Spleen (tissue), 13 donors: ENCODE measurements around the gene MC1R. TPM values are rescaled to one million over a fixed set of nuclear protein-coding genes. Genes with fewer than 3 reads are reported as not detected.
A peak's percentile ranks its signal among the peaks of the same experiment; 100 is the strongest.

Experiments
- DNase-seq: peaks from one replicate; pipeline ENCODE4 v3.0.0-alpha.2; 2020
- H3K27ac ChIP-seq, 8 donors: fragments of 200-600 bp; sonication (generic) in 7 of 8; 1 replicate in 4 of 8; 2 replicates in 4 of 8; pipeline versions ENCODE4 v1.5.0 to v1.8.0; 2016 to 2021; ENCODE audit warnings: inconsistent platforms in 4 of 8, mild to moderate bottlenecking in 4 of 8, moderate library complexity in 1 of 8
- H3K27me3 ChIP-seq, 7 donors: fragments of 200-600 bp; sonication (generic) in 6 of 7; replicated peaks in 1 of 7; 1 replicate in 4 of 7; 2 replicates in 3 of 7; pipeline versions ENCODE4 v1.5.0 to v1.8.0; 2016 to 2021; ENCODE audit warnings: inconsistent platforms in 3 of 7, mild to moderate bottlenecking in 1 of 7
- H3K36me3 ChIP-seq, 6 donors: fragments of 200-600 bp; sonication (generic) in 5 of 6; 1 replicate in 4 of 6; 2 replicates in 2 of 6; pipeline versions ENCODE4 v1.5.0 to v1.8.0; 2016 to 2021; ENCODE audit warnings: inconsistent platforms in 2 of 6
- H3K4me1 ChIP-seq, 6 donors: fragments of 200-600 bp; sonication (generic) in 5 of 6; 1 replicate in 3 of 6; 2 replicates in 3 of 6; pipeline versions ENCODE4 v1.5.0 to v1.8.0; 2016 to 2021; ENCODE audit warnings: inconsistent platforms in 3 of 6
- H3K4me3 ChIP-seq, 8 donors: fragments of 200-600 bp; sonication (generic) in 7 of 8; 1 replicate in 4 of 8; 2 replicates in 4 of 8; pipeline versions ENCODE4 v1.5.0 to v1.8.0; 2016 to 2021; ENCODE audit warnings: inconsistent platforms in 4 of 8, mild to moderate bottlenecking in 4 of 8, moderate library complexity in 2 of 8
- H3K9me3 ChIP-seq, 8 donors: fragments of 200-600 bp; sonication (generic) in 7 of 8; 1 replicate in 4 of 8; 2 replicates in 4 of 8; pipeline versions ENCODE4 v1.5.0 to v1.8.0; 2016 to 2021; ENCODE audit warnings: inconsistent platforms in 4 of 8
- POLR2A ChIP-seq, 3 donors: fragments of 450-650 bp; IDR thresholded peaks; one replicate each; pipeline ENCODE4 v1.5.1; 2017; ENCODE audit warnings: antibody characterized with exemption in 3 of 3, mild to moderate bottlenecking in 1 of 3
- POLR2AphosphoS5 ChIP-seq, 3 donors: sonication (generic); formaldehyde crosslinking; IDR thresholded peaks; one replicate each; pipeline ENCODE4 v1.5.1; 2017; ENCODE audit warnings: antibody characterized with exemption in 3 of 3
- WGBS, 5 donors: extraction: QIAGEN DNeasy Blood & Tissue Kit in 3 of 5; methylation state at CpG; one replicate each; pipeline versions ENCODE4 v1.1.5 to v1.1.7; 2013 to 2018; 5-methylcytosine and 5-hydroxymethylcytosine counted together
- intact Hi-C: fragments of 100-400 bp; cut with DNase I; formaldehyde crosslinking; loops from one replicate; pipeline ENCODE4 v1.15.0; 2023; ENCODE audit warnings: low total_unique reads
- long read RNA-seq, 2 donors: transcript quantifications; one replicate each; lab custom pipeline, GENCODE V29; 2026
- polyA plus RNA-seq, 3 donors: library from polyadenylated mRNA; stranded (reverse); fragments of 200-250 nt; gene quantifications; one replicate each; pipeline ENCODE4 v1.2.1, GENCODE V29; 2013
- total RNA-seq, 7 donors: library from RNA; depleted of rRNA in 3 of 7; stranded (reverse); fragments of >200 nt in 3 of 7; fragmentation: NEBNext Ultra II Directional in 4 of 7; extraction: Animal tissue kit (Norgen Biotek cat#: 25700) in 4 of 7; gene quantifications; one replicate each; pipeline versions ENCODE4 v1.1.0 to v1.2.1, GENCODE V29; 2016 to 2021
- TF ChIP-seq, protein P1 (sequence below), 11 experiments: fragments of 200-600 bp in 7 of 11; fragments of 450-650 bp in 4 of 11; sonication (generic) in 4 of 11; IDR thresholded peaks in 8 of 11; conservative IDR thresholded peaks in 3 of 11; 1 replicate in 7 of 11; 2 replicates in 4 of 11; pipeline versions ENCODE4 v1.4.0 to v1.8.0; 2016 to 2021; ENCODE audit warnings: antibody characterized with exemption in 11 of 11, inconsistent platforms in 4 of 11, mild to moderate bottlenecking in 1 of 11
- donor health status: healthy with polysubstance abuse.
- donor health status: DM: no; HTN: no; CAD: no; lungs with moderate emphysema.
- donor health status: DM: no; HTN: no; CAD: no.
- donor health status: Bipolar disorder and iron deficiency.
- donor health status: healthy.
- donor health status: DM: no; HTN: no; CAD: no.
- donor health status: DM: yes; HTN: yes; CAD: no.

Gene MC1R
- total RNA-seq (10 to 100 TPM in 1 of 7 donors, 1 to 10 TPM in 6; 3.0 to 12.5 (median 7.8) TPM), polyA plus RNA-seq (1 to 10 TPM; 2.4 to 3.2 (median 2.6) TPM)
- long read RNA-seq, donor 1, partial matches to known transcripts: 0 of 4 reads
- long read RNA-seq, donor 1, other reads (novel, unspliced or antisense): 0 of 4 reads
- long read RNA-seq, donor 2, partial matches to known transcripts: 0 of 1 reads
- long read RNA-seq, donor 2, other reads (novel, unspliced or antisense): 0 of 1 reads

DNA sequence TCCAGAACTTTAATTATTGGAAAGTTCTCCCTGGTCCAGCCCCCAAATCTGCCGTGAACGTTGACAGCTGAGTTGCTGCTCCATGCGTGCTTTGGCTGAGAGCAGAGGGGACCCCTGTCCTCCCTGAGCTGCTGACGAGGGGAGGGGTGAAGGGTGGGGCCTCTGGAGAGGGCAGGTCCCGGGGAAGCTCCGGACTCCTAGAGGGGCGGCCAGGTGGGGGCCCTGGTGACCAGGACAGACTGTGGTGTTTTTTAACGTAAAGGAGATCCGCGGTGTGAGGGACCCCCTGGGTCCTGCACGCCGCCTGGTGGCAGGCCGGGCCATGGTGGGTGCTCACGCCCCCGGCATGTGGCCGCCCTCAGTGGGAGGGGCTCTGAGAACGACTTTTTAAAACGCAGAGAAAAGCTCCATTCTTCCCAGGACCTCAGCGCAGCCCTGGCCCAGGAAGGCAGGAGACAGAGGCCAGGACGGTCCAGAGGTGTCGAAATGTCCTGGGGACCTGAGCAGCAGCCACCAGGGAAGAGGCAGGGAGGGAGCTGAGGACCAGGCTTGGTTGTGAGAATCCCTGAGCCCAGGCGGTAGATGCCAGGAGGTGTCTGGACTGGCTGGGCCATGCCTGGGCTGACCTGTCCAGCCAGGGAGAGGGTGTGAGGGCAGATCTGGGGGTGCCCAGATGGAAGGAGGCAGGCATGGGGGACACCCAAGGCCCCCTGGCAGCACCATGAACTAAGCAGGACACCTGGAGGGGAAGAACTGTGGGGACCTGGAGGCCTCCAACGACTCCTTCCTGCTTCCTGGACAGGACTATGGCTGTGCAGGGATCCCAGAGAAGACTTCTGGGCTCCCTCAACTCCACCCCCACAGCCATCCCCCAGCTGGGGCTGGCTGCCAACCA, at the start of gene MC1R:
MC1R (plus strand) TSS at position 410 of the 895 bp plus-strand sequence; CDS start at position 807, 397 bp downstream.
- Histone ChIP-seq H3K4me3 (peak within 1 kb of the TSS; percentile 9 to 64 (median 34)), H3K4me1 (peaks cover 33 to 69% (median 59%) of the 10 kb centered on the region in 6 donors), H3K9me3 (no peaks in the 10 kb centered on the region), H3K27me3 (peaks cover 0 to 66% (median 50%) of the 10 kb centered on the region in 7 donors), H3K27ac (peak within 1 kb of the TSS in 6 of 8 donors; percentile 19 to 69 (median 50)), H3K36me3 (peaks cover 0 to under 1% (median 0%) of the 10 kb centered on the region in 6 donors)
- no peak for TF ChIP-seq POLR2A (IDR thresholded peaks at IDR 0.05)
- TF ChIP-seq, protein P1, sequence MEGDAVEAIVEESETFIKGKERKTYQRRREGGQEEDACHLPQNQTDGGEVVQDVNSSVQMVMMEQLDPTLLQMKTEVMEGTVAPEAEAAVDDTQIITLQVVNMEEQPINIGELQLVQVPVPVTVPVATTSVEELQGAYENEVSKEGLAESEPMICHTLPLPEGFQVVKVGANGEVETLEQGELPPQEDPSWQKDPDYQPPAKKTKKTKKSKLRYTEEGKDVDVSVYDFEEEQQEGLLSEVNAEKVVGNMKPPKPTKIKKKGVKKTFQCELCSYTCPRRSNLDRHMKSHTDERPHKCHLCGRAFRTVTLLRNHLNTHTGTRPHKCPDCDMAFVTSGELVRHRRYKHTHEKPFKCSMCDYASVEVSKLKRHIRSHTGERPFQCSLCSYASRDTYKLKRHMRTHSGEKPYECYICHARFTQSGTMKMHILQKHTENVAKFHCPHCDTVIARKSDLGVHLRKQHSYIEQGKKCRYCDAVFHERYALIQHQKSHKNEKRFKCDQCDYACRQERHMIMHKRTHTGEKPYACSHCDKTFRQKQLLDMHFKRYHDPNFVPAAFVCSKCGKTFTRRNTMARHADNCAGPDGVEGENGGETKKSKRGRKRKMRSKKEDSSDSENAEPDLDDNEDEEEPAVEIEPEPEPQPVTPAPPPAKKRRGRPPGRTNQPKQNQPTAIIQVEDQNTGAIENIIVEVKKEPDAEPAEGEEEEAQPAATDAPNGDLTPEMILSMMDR (IDR thresholded peaks at IDR 0.05 in 8 of 11, conservative IDR thresholded peaks at IDR 0.05 in 3 of 11): peak in 7 of 11 experiments; percentile 32 to 64 (median 43)
- peak in 1 of 3 donors; percentile 21 for TF ChIP-seq POLR2AphosphoS5 (IDR thresholded peaks at IDR 0.05)
- 6 to 9% (median 8%) methylated on average over 17 to 23 of the region's 23 CpGs for WGBS, 5 donors
- intact Hi-C loops: no loop called here
- no peak for DNase-seq

DNA sequence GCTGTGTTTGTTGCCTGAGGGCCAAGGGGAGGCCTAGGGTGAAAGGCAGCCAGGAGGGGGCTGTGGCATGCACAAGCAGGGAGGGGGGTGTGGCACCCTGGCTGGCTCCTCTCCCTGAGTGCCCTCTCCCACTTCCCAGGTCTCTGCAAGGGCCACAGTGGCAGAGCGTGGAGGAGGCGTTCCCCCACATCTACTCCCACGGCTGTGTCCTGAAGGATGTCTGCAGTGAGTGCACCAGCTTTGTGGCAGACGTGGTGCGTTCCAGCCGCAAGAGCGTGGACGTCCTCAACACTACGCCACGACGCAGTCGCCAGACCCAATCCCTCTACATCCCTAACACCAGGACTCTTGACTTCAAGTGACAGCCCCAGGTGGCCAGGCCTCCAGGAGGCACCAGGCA, 48.8 kb upstream of the MC1R start:
- H3K4me3 ChIP-seq: no peak overlapping the region

GRCh38 chr16:89870440-89870839, 48.2 kb upstream of the MC1R start:
- H3K27me3 ChIP-seq: no peaks in the 10 kb centered on the region
- peaks cover 0 to 15% (median 5%) of the 10 kb centered on the region in 6 donors for H3K36me3 ChIP-seq
- no peak for DNase-seq
- H3K4me3 ChIP-seq: no peak overlapping the region
- H3K4me1 ChIP-seq: peaks cover 12 to 28% (median 22%) of the 10 kb centered on the region in 6 donors
- intact Hi-C loops: no loop called here
- no peak for TF ChIP-seq POLR2AphosphoS5 (IDR thresholded peaks at IDR 0.05)
- WGBS, 5 donors: 92 to 98% (median 96%) methylated on average over 6 of the region's 6 CpGs
- H3K9me3 ChIP-seq: peaks cover 0 to 13% (median 9%) of the 10 kb centered on the region in 8 donors
- no peak overlapping the region for H3K27ac ChIP-seq

More for the DNA sequence above, 48.8 kb upstream of the MC1R start:
- no peak for TF ChIP-seq POLR2AphosphoS5 (IDR thresholded peaks at IDR 0.05)
- TF ChIP-seq, protein P1 (IDR thresholded peaks at IDR 0.05 in 8 of 11, conservative IDR thresholded peaks at IDR 0.05 in 3 of 11): no peak
- TF ChIP-seq POLR2A (IDR thresholded peaks at IDR 0.05): no peak
- Histone ChIP-seq H3K9me3 (peaks cover 0 to 13% (median 9%) of the 10 kb centered on the region in 8 donors), H3K36me3 (peaks cover 0 to 11% (median 2%) of the 10 kb centered on the region in 6 donors), H3K27me3 (no peaks in the 10 kb centered on the region), H3K4me1 (peaks cover 11 to 28% (median 20%) of the 10 kb centered on the region in 6 donors), H3K27ac (no peak overlapping the region)
- DNase-seq: no peak
- 93 to 96% (median 95%) methylated on average over 12 of the region's 12 CpGs for WGBS, 5 donors
- intact Hi-C loops: no loop called here

GRCh38 chr16:89871895-89872294, 46.8 kb upstream of the MC1R start:
- TF ChIP-seq POLR2A (IDR thresholded peaks at IDR 0.05) (no peak), POLR2AphosphoS5 (IDR thresholded peaks at IDR 0.05) (no peak)
- TF ChIP-seq, protein P1 (IDR thresholded peaks at IDR 0.05 in 8 of 11, conservative IDR thresholded peaks at IDR 0.05 in 3 of 11): no peak
- no peak for DNase-seq
- WGBS, 5 donors: 87 to 94% (median 89%) methylated on average over 9 of the region's 9 CpGs
- H3K4me1 ChIP-seq: peaks cover 12 to 41% (median 24%) of the 10 kb centered on the region in 6 donors
- peaks cover 0 to 29% (median 9%) of the 10 kb centered on the region in 6 donors for H3K36me3 ChIP-seq
- H3K27ac ChIP-seq: peak overlapping the region in 4 of 8 donors; percentile 95 to 100 (median 98)
- intact Hi-C loops: no loop called here
- H3K9me3 ChIP-seq: peaks cover 0 to 13% (median 9%) of the 10 kb centered on the region in 8 donors
- H3K27me3 ChIP-seq: no peaks in the 10 kb centered on the region
- no peak overlapping the region for H3K4me3 ChIP-seq
